ENCODE measurements around the gene FUNDC1. TPM values are rescaled to one million over a fixed set of nuclear protein-coding genes. Genes with fewer than 3 reads are reported as not detected.
A peak's percentile ranks its signal among the peaks of the same experiment; 100 is the strongest.

FUNDC1 gene
- total RNA-seq (2021; ENCODE audit: unreplicated experiment) (17.0 TPM), Bru-seq, nascent RNA (percentile 70 among the genes with signal in this experiment), BruChase-seq, experiment 1, labeled RNA remaining after a 6-hour chase (percentile 68 among the genes with signal in this experiment), BruChase-seq, experiment 2, labeled RNA remaining after a 2-hour chase (percentile 61 among the genes with signal in this experiment)
- polyA plus RNA-seq (2012): 10.9 and 14.3 TPM in 2 replicates
- long read RNA-seq, transcript FUNDC1-201 (5 exons, 1,196 nt): major isoform, 7 of 9 reads
- long read RNA-seq, partial matches to known transcripts: 1 of 9 reads
- long read RNA-seq, other reads (novel, unspliced or antisense): 0 of 9 reads

GRCh38 chrX:44542567-44543325 is at the start of gene FUNDC1:
TSS of gene FUNDC1 (minus strand) at chrX:44542859. CDS start at chrX:44542832, 27 bp downstream.
- H3K4me1 ChIP-seq (ENCODE audit: control insufficient read depth in 1 of 2, insufficient read depth in 2 of 2, low read length in 2 of 2): peaks cover 0 to 9% of the 10 kb centered on the region in 2 experiments; a peak in 1 of 4 replicates
- H3K4me2 ChIP-seq (ENCODE audit: low read length): peak within 1 kb of the TSS; percentile 82
- intact Hi-C loops (cut with micrococcal nuclease): loop anchor here (10.0 kb wide), 1 partner anchor 588 kb away; no protein-coding TSS in a partner anchor
- POLR2A ChIA-PET: interaction anchor here (1.3 kb wide), 1 partner anchor 11 kb away, joined by 4 read pairs; no protein-coding TSS in a partner anchor
- H3K4me3 ChIP-seq (replicated peaks in 1 of 2; ENCODE audit: low read depth in 1 of 2, low read length in 2 of 2): peak within 1 kb of the TSS; percentile 65 to 75
- H3K27ac ChIP-seq (ENCODE audit: low read depth, low read length): peak within 1 kb of the TSS; percentile 23; the same call in 1 of the 2 replicates
- H2AFZ ChIP-seq (ENCODE audit: low read depth, low read length, poor library complexity, severe bottlenecking): no peak within 1 kb of the TSS
- no TSS peak for BruUV-seq (replicated peaks)
- H3K9me3 ChIP-seq (ENCODE audit: control insufficient read depth in 1 of 2, insufficient read depth in 1 of 2, low read depth in 1 of 2, low read length in 2 of 2): no peaks in the 10 kb centered on the region
- peak; percentile 83 for DNase-seq (ENCODE audit: low read depth, low spot score)
- no peaks in the 10 kb centered on the region for H3K27me3 ChIP-seq (ENCODE audit: insufficient read depth, low read length)
- H3K9ac ChIP-seq (ENCODE audit: low read length): peak within 1 kb of the TSS; percentile 76
- RAD21 ChIA-PET (ENCODE audit: low non-redundant PET in 1 of 2, low total read pairs in 2 of 2, uncharacterized antibody in 2 of 2, unreplicated experiment in 2 of 2): no interaction called here
- CTCF ChIA-PET: interaction anchor here (1.5 kb wide), 1 partner anchor 58 kb away, joined by 3 read pairs; no protein-coding TSS in a partner anchor
- no peaks in the 10 kb centered on the region for H4K20me1 ChIP-seq (ENCODE audit: insufficient read depth)
- H3K9me2 ChIP-seq (ENCODE audit: insufficient read depth): no peaks in the 10 kb centered on the region
- ATAC-seq: peak; percentile 96
- peaks cover 0 to 2% of the 10 kb centered on the region in 2 experiments; a peak in 1 of 4 replicates for H3K36me3 ChIP-seq (ENCODE audit: control insufficient read depth in 1 of 2, insufficient read depth in 2 of 2, low read length in 2 of 2)
- peaks cover 27% of the 10 kb centered on the region for H3K79me2 ChIP-seq (ENCODE audit: insufficient read depth, low read length)
- TF ChIP-seq, protein P1, sequence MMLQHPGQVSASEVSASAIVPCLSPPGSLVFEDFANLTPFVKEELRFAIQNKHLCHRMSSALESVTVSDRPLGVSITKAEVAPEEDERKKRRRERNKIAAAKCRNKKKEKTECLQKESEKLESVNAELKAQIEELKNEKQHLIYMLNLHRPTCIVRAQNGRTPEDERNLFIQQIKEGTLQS (IDR thresholded peaks at IDR 0.05): no peak
- TF ChIP-seq, protein P2, sequence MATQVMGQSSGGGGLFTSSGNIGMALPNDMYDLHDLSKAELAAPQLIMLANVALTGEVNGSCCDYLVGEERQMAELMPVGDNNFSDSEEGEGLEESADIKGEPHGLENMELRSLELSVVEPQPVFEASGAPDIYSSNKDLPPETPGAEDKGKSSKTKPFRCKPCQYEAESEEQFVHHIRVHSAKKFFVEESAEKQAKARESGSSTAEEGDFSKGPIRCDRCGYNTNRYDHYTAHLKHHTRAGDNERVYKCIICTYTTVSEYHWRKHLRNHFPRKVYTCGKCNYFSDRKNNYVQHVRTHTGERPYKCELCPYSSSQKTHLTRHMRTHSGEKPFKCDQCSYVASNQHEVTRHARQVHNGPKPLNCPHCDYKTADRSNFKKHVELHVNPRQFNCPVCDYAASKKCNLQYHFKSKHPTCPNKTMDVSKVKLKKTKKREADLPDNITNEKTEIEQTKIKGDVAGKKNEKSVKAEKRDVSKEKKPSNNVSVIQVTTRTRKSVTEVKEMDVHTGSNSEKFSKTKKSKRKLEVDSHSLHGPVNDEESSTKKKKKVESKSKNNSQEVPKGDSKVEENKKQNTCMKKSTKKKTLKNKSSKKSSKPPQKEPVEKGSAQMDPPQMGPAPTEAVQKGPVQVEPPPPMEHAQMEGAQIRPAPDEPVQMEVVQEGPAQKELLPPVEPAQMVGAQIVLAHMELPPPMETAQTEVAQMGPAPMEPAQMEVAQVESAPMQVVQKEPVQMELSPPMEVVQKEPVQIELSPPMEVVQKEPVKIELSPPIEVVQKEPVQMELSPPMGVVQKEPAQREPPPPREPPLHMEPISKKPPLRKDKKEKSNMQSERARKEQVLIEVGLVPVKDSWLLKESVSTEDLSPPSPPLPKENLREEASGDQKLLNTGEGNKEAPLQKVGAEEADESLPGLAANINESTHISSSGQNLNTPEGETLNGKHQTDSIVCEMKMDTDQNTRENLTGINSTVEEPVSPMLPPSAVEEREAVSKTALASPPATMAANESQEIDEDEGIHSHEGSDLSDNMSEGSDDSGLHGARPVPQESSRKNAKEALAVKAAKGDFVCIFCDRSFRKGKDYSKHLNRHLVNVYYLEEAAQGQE (IDR thresholded peaks at IDR 0.05; ENCODE audit: low read depth): no peak
- TF ChIP-seq ZFX (IDR thresholded peaks at IDR 0.05) (no peak), FOSL1 (IDR thresholded peaks at IDR 0.05; ENCODE audit: low read depth) (no peak), JUND (IDR thresholded peaks at IDR 0.05) (no peak), SIN3A (IDR thresholded peaks at IDR 0.05; ENCODE audit: low read depth) (no peak), SP1 (IDR thresholded peaks at IDR 0.05; ENCODE audit: low read depth) (peak; percentile 20; the same call in 1 of the 2 replicates), POLR2A (IDR thresholded peaks at IDR 0.05; ENCODE audit: borderline replicate concordance, extremely low read depth, insufficient read depth, insufficient read length) (no peak), RAD21 (IDR thresholded peaks at IDR 0.05; ENCODE audit: low read depth) (peak; percentile 38), CBX3 (IDR thresholded peaks at IDR 0.05; ENCODE audit: low read depth) (no peak), EZH2 (IDR thresholded peaks at IDR 0.05) (no peak), CEBPB (IDR thresholded peaks at IDR 0.05; ENCODE audit: low read depth) (no peak), POLR2AphosphoS5 (IDR thresholded peaks at IDR 0.05; ENCODE audit: low read depth, low read length) (peak; percentile 56), ZNF274 (IDR thresholded peaks at IDR 0.05; ENCODE audit: low read depth, low read length) (no peak), TCF7L2 (IDR thresholded peaks at IDR 0.05; ENCODE audit: borderline replicate concordance, extremely low read depth, insufficient read depth, insufficient read length) (no peak), EZH2phosphoT487 (IDR thresholded peaks at IDR 0.05; ENCODE audit: borderline replicate concordance) (no peak), YY1 (IDR thresholded peaks at IDR 0.05; ENCODE audit: extremely low read depth, insufficient replicate concordance, low read depth, low read length) (peak; percentile 76), ELF1 (IDR thresholded peaks at IDR 0.05; ENCODE audit: borderline replicate concordance, low read depth) (peak; percentile 37), EGR1 (IDR thresholded peaks at IDR 0.05; ENCODE audit: low read depth) (no peak)
- TF ChIP-seq, protein P3, sequence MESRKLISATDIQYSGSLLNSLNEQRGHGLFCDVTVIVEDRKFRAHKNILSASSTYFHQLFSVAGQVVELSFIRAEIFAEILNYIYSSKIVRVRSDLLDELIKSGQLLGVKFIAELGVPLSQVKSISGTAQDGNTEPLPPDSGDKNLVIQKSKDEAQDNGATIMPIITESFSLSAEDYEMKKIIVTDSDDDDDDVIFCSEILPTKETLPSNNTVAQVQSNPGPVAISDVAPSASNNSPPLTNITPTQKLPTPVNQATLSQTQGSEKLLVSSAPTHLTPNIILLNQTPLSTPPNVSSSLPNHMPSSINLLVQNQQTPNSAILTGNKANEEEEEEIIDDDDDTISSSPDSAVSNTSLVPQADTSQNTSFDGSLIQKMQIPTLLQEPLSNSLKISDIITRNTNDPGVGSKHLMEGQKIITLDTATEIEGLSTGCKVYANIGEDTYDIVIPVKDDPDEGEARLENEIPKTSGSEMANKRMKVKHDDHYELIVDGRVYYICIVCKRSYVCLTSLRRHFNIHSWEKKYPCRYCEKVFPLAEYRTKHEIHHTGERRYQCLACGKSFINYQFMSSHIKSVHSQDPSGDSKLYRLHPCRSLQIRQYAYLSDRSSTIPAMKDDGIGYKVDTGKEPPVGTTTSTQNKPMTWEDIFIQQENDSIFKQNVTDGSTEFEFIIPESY (IDR thresholded peaks at IDR 0.05; ENCODE audit: extremely low read depth, insufficient replicate concordance, low read length): peak; percentile 77
- TF ChIP-seq, protein P4, sequence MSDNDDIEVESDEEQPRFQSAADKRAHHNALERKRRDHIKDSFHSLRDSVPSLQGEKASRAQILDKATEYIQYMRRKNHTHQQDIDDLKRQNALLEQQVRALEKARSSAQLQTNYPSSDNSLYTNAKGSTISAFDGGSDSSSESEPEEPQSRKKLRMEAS (IDR thresholded peaks at IDR 0.05): no peak
